ENCODE data around the gene ALOX12B.

Gene ALOX12B

GRCh38 chr17:8051831-8052230 is 35.7 kb downstream of the ALOX12B start:
- TF ChIP-seq CTCF (IDR thresholded peaks at IDR 0.05; ENCODE audit: extremely low read depth, insufficient read depth, missing control alignments), result no peak
- in situ Hi-C loops (cut with MboI; ENCODE audit: low pct_unique_long_range_greater_than_20kb, low sequenced_read_pairs, unreplicated experiment), result no loop called here
- DNase-seq (ENCODE audit: low spot score), result no peak

GRCh38 chr17:8048736-8049135 is 38.8 kb downstream of the ALOX12B start:
- no peak for DNase-seq (ENCODE audit: low spot score)
- in situ Hi-C loops (cut with MboI; ENCODE audit: low pct_unique_long_range_greater_than_20kb, low sequenced_read_pairs, unreplicated experiment), result no loop called here
- TF ChIP-seq CTCF (IDR thresholded peaks at IDR 0.05; ENCODE audit: extremely low read depth, insufficient read depth, missing control alignments), result no peak

- no peak for TF ChIP-seq CTCF (IDR thresholded peaks at IDR 0.05; ENCODE audit: extremely low read depth, insufficient read depth, missing control alignments)
- DNase-seq (ENCODE audit: low spot score), result no peak
- in situ Hi-C loops (cut with MboI; ENCODE audit: low pct_unique_long_range_greater_than_20kb, low sequenced_read_pairs, unreplicated experiment), result no loop called here
These were observed 39.3 kb downstream of the ALOX12B start for GRCh38 chr17:8048236-8048635.

- TF ChIP-seq CTCF (IDR thresholded peaks at IDR 0.05; ENCODE audit: extremely low read depth, insufficient read depth, missing control alignments), result no peak
- no peak for DNase-seq (ENCODE audit: low spot score)
- in situ Hi-C loops (cut with MboI; ENCODE audit: low pct_unique_long_range_greater_than_20kb, low sequenced_read_pairs, unreplicated experiment), result no loop called here
These were observed 39.8 kb downstream of the ALOX12B start for GRCh38 chr17:8047769-8048110.

GRCh38 chr17:8046929-8047768 is 40.4 kb downstream of the ALOX12B start:
- no peak for TF ChIP-seq CTCF (IDR thresholded peaks at IDR 0.05; ENCODE audit: extremely low read depth, insufficient read depth, missing control alignments)
- in situ Hi-C loops (cut with MboI; ENCODE audit: low pct_unique_long_range_greater_than_20kb, low sequenced_read_pairs, unreplicated experiment), result no loop called here
- no peak for DNase-seq (ENCODE audit: low spot score)

GRCh38 chr17:8046306-8046928 is 41.1 kb downstream of the ALOX12B start:
- DNase-seq (ENCODE audit: low spot score), result no peak
- TF ChIP-seq CTCF (IDR thresholded peaks at IDR 0.05; ENCODE audit: extremely low read depth, insufficient read depth, missing control alignments), result no peak
- in situ Hi-C loops (cut with MboI; ENCODE audit: low pct_unique_long_range_greater_than_20kb, low sequenced_read_pairs, unreplicated experiment), result no loop called here

All from GM13977 (cell line).